ENCODE results near the gene SUN5. TPM values are rescaled to one million over a fixed set of nuclear protein-coding genes. Genes with fewer than 3 reads are reported as not detected.

SUN5 gene
- total and polyA plus RNA-seq, 7 donors, result not detected

GRCh38 chr20:32969356-32970114 is 34.7 kb downstream of the SUN5 start:
- H3K27ac ChIP-seq, result no peak overlapping the region
- 82 to 88% methylated on average over 13 of the region's 13 CpGs for WGBS, 2 donors
- no peaks in the 10 kb centered on the region for H3K4me1 ChIP-seq
- intact Hi-C loops (cut with DNase I), result loop anchor here (10.0 kb wide), 1 partner anchor 55 kb away; no protein-coding TSS in a partner anchor
- no peaks in the 10 kb centered on the region for H3K9me3 ChIP-seq
- peak; percentile 47 for DNase-seq
- TF ChIP-seq POLR2AphosphoS5 (IDR thresholded peaks at IDR 0.05), result no peak
- TF ChIP-seq EP300 (IDR thresholded peaks at IDR 0.05), result no peak
- no peak for TF ChIP-seq CTCF (IDR thresholded peaks at IDR 0.05)
- TF ChIP-seq POLR2A (IDR thresholded peaks at IDR 0.05), result no peak
- H3K27me3 ChIP-seq, result no peaks in the 10 kb centered on the region
- H3K36me3 ChIP-seq, result no peaks in the 10 kb centered on the region
- no peak overlapping the region for H3K4me3 ChIP-seq

DNA sequence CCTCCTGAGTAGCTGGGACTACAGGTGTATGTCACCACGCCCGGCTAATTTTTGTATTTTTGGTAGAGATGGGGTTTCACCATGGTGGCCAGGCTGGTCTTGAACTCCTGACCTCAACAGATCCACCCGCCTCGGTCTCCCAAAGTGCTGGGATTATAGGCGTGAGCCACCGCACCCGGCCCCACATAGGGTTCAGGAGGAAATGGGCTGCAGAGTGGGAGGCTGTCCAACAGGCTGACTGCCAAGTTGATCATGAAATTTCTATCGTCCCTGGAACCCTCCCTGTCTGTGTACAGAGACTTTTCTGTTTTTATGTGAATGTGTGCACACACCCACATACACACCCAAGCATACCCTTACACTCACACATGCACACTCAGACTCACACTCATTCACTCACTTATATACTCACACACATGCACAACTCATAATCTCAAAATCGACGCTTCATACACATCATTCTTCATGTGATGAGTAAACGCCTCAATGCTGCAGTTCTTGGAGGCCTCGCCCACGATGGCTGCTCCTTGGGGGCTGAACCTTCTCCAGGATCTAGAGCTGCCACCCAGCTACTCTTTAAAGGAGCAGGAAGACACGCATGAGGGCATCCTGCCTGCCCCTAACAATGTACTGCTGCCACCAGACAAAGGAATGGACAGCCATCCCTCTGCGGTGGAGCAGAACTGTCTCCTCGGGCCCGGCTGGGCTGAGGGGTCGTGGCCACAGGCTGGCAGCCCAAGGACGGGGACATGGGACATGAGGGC is 35.6 kb downstream of the SUN5 start:
- 41 to 67% methylated on average over 19 of the region's 19 CpGs for WGBS, 2 donors
- DNase-seq, result peak; percentile 35
- no peaks in the 10 kb centered on the region for H3K36me3 ChIP-seq
- no peak for TF ChIP-seq CTCF (IDR thresholded peaks at IDR 0.05)
- TF ChIP-seq POLR2AphosphoS5 (IDR thresholded peaks at IDR 0.05), result no peak
- TF ChIP-seq POLR2A (IDR thresholded peaks at IDR 0.05), result no peak
- no peak for TF ChIP-seq EP300 (IDR thresholded peaks at IDR 0.05)
- H3K9me3 ChIP-seq, result no peaks in the 10 kb centered on the region
- intact Hi-C loops (cut with DNase I), result loop anchor here (10.0 kb wide), 1 partner anchor 56 kb away; no protein-coding TSS in a partner anchor
- no peak overlapping the region for H3K4me3 ChIP-seq
- no peak overlapping the region for H3K27ac ChIP-seq
- H3K27me3 ChIP-seq, result no peaks in the 10 kb centered on the region
- H3K4me1 ChIP-seq, result no peaks in the 10 kb centered on the region

DNA sequence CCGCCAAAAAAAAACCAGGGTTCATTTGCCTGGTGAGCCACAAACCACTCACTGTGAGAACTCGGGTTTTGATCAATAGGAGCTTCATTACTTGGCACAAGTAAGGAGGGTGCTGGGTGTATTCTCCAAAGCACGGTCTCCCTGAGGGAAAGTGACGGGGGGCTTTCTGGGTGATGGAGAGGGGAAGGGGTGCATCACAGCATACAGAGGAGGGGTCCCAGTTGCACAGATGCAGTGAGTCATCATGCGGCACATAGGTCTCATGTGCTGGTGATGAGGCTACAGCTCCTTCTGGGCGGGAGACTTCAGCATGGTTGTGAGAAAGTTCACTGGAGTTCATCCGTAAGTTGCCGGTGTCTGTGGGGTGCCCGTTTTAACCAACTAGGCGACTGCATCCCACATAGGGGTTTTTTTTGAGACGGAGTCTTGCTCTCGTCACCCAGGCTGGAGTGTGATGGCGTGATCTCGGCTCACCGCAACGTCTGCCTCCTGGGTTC is 36.2 kb downstream of the SUN5 start:
- intact Hi-C loops (cut with DNase I), result loop anchor here (10.0 kb wide), 1 partner anchor 57 kb away; no protein-coding TSS in a partner anchor
- TF ChIP-seq CTCF (IDR thresholded peaks at IDR 0.05), result no peak
- TF ChIP-seq POLR2A (IDR thresholded peaks at IDR 0.05), result no peak
- no peak for TF ChIP-seq POLR2AphosphoS5 (IDR thresholded peaks at IDR 0.05)
- no peak for TF ChIP-seq EP300 (IDR thresholded peaks at IDR 0.05)
- WGBS, 2 donors, result 75 to 82% methylated on average over 16 of the region's 16 CpGs
- DNase-seq, result peak; percentile 47
- Histone ChIP-seq H3K27me3 (no peaks in the 10 kb centered on the region), H3K27ac (no peak overlapping the region), H3K4me3 (no peak overlapping the region), H3K36me3 (no peaks in the 10 kb centered on the region), H3K9me3 (no peaks in the 10 kb centered on the region), H3K4me1 (no peaks in the 10 kb centered on the region)

DNA sequence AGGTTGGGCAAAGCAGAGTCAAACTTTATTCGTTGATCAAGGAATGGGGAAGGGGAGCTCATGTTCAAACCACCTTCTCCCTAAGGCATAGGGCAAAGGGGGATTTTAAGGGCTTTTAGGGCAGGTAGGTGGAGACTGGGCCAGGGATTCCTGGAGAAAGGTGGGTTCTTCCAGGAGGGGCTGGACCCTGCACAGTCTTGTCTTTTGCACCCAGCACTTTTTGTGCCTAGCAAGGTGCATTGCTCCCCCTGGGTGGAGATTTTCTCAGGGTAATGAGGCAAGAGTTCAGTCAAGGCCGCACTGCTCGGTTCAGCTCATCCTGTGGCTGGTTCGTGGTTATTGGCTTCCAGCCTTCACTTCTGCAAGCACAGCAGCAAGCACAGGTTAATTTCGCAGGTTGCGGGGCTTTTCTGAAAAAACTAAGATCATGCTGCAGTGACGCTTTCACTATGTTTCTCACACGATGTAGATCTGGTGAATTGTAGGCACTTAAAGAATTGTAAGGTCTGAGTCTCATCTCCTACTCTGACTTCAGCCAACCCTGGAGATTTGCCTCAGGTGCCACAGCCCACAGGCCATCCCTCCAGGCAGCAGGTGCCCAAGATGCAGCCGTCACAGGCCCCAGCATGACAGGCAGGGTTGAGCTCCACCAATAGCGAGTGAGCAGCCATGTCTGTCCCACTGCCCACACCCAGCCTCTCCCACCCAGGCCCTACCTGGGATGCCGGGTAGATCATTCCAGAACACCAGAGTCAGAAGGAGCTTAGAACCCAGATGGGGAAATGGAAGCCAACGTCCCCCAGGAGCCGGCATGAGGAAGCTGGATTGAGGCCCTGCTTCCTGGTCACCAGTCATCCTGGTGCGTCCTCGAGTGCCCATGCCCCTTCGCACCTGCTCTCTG is 37.1 kb downstream of the SUN5 start:
- 52 to 64% methylated on average over 16 of the region's 16 CpGs for whole genome bisulfite sequencing, 2 donors
- no peaks in the 10 kb centered on the region for H3K4me1 ChIP-seq
- H3K36me3 ChIP-seq, result no peaks in the 10 kb centered on the region
- TF ChIP-seq POLR2A (IDR thresholded peaks at IDR 0.05) (no peak), EP300 (IDR thresholded peaks at IDR 0.05) (no peak), CTCF (IDR thresholded peaks at IDR 0.05) (no peak), POLR2AphosphoS5 (IDR thresholded peaks at IDR 0.05) (no peak)
- peak; percentile 26 for DNase-seq
- intact Hi-C loops (cut with DNase I), result loop anchor here (10.0 kb wide), 1 partner anchor 58 kb away; no protein-coding TSS in a partner anchor
- H3K27me3 ChIP-seq, result no peaks in the 10 kb centered on the region
- no peak overlapping the region for H3K4me3 ChIP-seq
- no peak overlapping the region for H3K27ac ChIP-seq
- H3K9me3 ChIP-seq, result no peaks in the 10 kb centered on the region

Measured in sigmoid colon (tissue), 7 donors.